ENCODE measurements around the gene DISC1.

DISC1 gene

GRCh38 chr1:232018231-232019025, 391.8 kb downstream of the DISC1 start:
- DNase-seq (ENCODE audit: low read depth), result no peak
- no peak overlapping the region for H3K4me3 ChIP-seq (ENCODE audit: low read depth, low read length)
- TF ChIP-seq MYC (IDR thresholded peaks at IDR 0.05; ENCODE audit: low read depth, low read length) (no peak), MAX (IDR thresholded peaks at IDR 0.05; ENCODE audit: low read depth, low read length) (no peak), CTCF (IDR thresholded peaks at IDR 0.05; ENCODE audit: low read depth, low read length) (no peak), POLR2A (IDR thresholded peaks at IDR 0.05; ENCODE audit: extremely low read depth, insufficient read length) (no peak)

- TF ChIP-seq MYC (IDR thresholded peaks at IDR 0.05; ENCODE audit: low read depth, low read length) (no peak), MAX (IDR thresholded peaks at IDR 0.05; ENCODE audit: low read depth, low read length) (no peak), CTCF (IDR thresholded peaks at IDR 0.05; ENCODE audit: low read depth, low read length) (no peak), POLR2A (IDR thresholded peaks at IDR 0.05; ENCODE audit: extremely low read depth, insufficient read length) (no peak)
- H3K4me3 ChIP-seq (ENCODE audit: low read depth, low read length), result no peak overlapping the region
- no peak for DNase-seq (ENCODE audit: low read depth)
Measured at GRCh38 chr1:232019026-232019340, 392.4 kb downstream of the DISC1 start.

GRCh38 chr1:232020352-232020751, 393.8 kb downstream of the DISC1 start:
- no peak for DNase-seq (ENCODE audit: low read depth)

GRCh38 chr1:232029315-232029714, 402.7 kb downstream of the DISC1 start:
- TF ChIP-seq MAX (IDR thresholded peaks at IDR 0.05; ENCODE audit: low read depth, low read length) (no peak), CTCF (IDR thresholded peaks at IDR 0.05; ENCODE audit: low read depth, low read length) (no peak), MYC (IDR thresholded peaks at IDR 0.05; ENCODE audit: low read depth, low read length) (no peak), POLR2A (IDR thresholded peaks at IDR 0.05; ENCODE audit: extremely low read depth, insufficient read length) (no peak)
- no peak overlapping the region for H3K4me3 ChIP-seq (ENCODE audit: low read depth, low read length)
- DNase-seq (ENCODE audit: low read depth), result no peak

More at GRCh38 chr1:232020352-232020751, 393.8 kb downstream of the DISC1 start:
- no peak for TF ChIP-seq CTCF (IDR thresholded peaks at IDR 0.05; ENCODE audit: low read depth, low read length)
- no peak for TF ChIP-seq MYC (IDR thresholded peaks at IDR 0.05; ENCODE audit: low read depth, low read length)
- TF ChIP-seq POLR2A (IDR thresholded peaks at IDR 0.05; ENCODE audit: extremely low read depth, insufficient read length), result no peak
- TF ChIP-seq MAX (IDR thresholded peaks at IDR 0.05; ENCODE audit: low read depth, low read length), result no peak
- no peak overlapping the region for H3K4me3 ChIP-seq (ENCODE audit: low read depth, low read length)

GRCh38 chr1:232031156-232031555, 404.6 kb downstream of the DISC1 start:
- no peak for DNase-seq (ENCODE audit: low read depth)
- H3K4me3 ChIP-seq (ENCODE audit: low read depth, low read length), result no peak overlapping the region
- TF ChIP-seq MAX (IDR thresholded peaks at IDR 0.05; ENCODE audit: low read depth, low read length), result no peak
- TF ChIP-seq MYC (IDR thresholded peaks at IDR 0.05; ENCODE audit: low read depth, low read length), result no peak
- TF ChIP-seq CTCF (IDR thresholded peaks at IDR 0.05; ENCODE audit: low read depth, low read length), result no peak

All from NB4 (cell line).